GM23338 (cell line): ENCODE measurements around the gene APBA1. TPM values are rescaled to one million over a fixed set of nuclear protein-coding genes. Genes with fewer than 3 reads are reported as not detected.

Source experiments
- ATAC-seq: fragments of 200-7000 bp; cut with Tn5 transposase; 3 replicates; pipeline ENCODE4 v1.9.1; 2020
- DNase-seq: peaks from one replicate; pipeline ENCODE4 v3.0.0-alpha.2; 2015; ENCODE audit warnings: low spot score
- H2AFZ ChIP-seq: fragments of 200-600 bp; sonication (generic); 2 replicates; pipeline ENCODE4 v1.8.0; 2016; ENCODE audit warnings: antibody characterized with exemption, mild to moderate bottlenecking, moderate library complexity
- H3F3A ChIP-seq: fragments of 200-600 bp; sonication (generic); replicated peaks from 2 replicates; pipeline ENCODE4 v1.8.0; 2017; ENCODE audit warnings: antibody characterized with exemption, mixed run types, low read depth
- H3K27ac ChIP-seq: fragments of 200-600 bp; sonication (generic); 2 replicates; pipeline ENCODE4 v1.6.1; 2016; ENCODE audit warnings: low read depth
- H3K27me3 ChIP-seq: fragments of 200-600 bp; sonication (generic); 2 replicates; pipeline ENCODE4 v1.8.0; 2016; ENCODE audit warnings: mild to moderate bottlenecking, mixed run types, moderate library complexity; ENCODE audit not compliant: insufficient read depth
- H3K36me3 ChIP-seq: fragments of 200-600 bp; sonication (generic); 2 replicates; pipeline ENCODE4 v1.8.0; 2016; ENCODE audit warnings: mild to moderate bottlenecking; ENCODE audit not compliant: insufficient read depth
- H3K4me1 ChIP-seq: fragments of 200-600 bp; sonication (generic); 2 replicates; pipeline ENCODE4 v1.8.0; 2016; ENCODE audit warnings: mild to moderate bottlenecking, moderate library complexity; ENCODE audit not compliant: insufficient read depth
- H3K4me2 ChIP-seq: fragments of 200-600 bp; sonication (generic); 2 replicates; pipeline ENCODE4 v1.7.1; 2017; ENCODE audit warnings: mixed run types
- H3K4me3 ChIP-seq: fragments of 200-600 bp; sonication (generic); 2 replicates; pipeline ENCODE4 v1.6.1; 2016; ENCODE audit warnings: mixed run types
- H3K79me2 ChIP-seq: fragments of 200-600 bp; sonication (generic); replicated peaks from 2 replicates; pipeline ENCODE4 v1.8.0; 2017; ENCODE audit warnings: mild to moderate bottlenecking; ENCODE audit not compliant: insufficient read depth
- H3K9me2 ChIP-seq: fragments of 200-600 bp; sonication (generic); 2 replicates; pipeline ENCODE4 v1.8.0; 2017; ENCODE audit not compliant: insufficient read depth
- H4K20me1 ChIP-seq: fragments of 200-600 bp; sonication (generic); replicated peaks from 2 replicates; pipeline ENCODE4 v1.8.0; 2017; ENCODE audit warnings: mild to moderate bottlenecking; ENCODE audit not compliant: insufficient read depth
- H3K27ac Mint-ChIP-seq: 2 replicates; pipeline ENCODE4 v1.8.0; 2020; ENCODE audit warnings: inconsistent platforms, mild to moderate bottlenecking, moderate library complexity, mixed read lengths
- H3K27me3 Mint-ChIP-seq: 3 replicates; pipeline ENCODE4 v1.8.0; 2022; ENCODE audit warnings: low read depth, mild to moderate bottlenecking, moderate library complexity, mixed read lengths, inconsistent platforms; ENCODE audit not compliant: insufficient read depth, poor library complexity
- H3K36me3 Mint-ChIP-seq: 3 replicates; pipeline ENCODE4 v1.8.0; 2021; ENCODE audit warnings: low read depth, mild to moderate bottlenecking, inconsistent platforms, moderate library complexity, mixed read lengths
- H3K4me1 Mint-ChIP-seq: 3 replicates; pipeline ENCODE4 v1.8.0; 2020; ENCODE audit warnings: mild to moderate bottlenecking, inconsistent platforms, mixed read lengths
- H3K4me3 Mint-ChIP-seq: 3 replicates; pipeline ENCODE4 v1.8.0; 2021; ENCODE audit warnings: moderate library complexity, mild to moderate bottlenecking, inconsistent platforms, mixed read lengths
- H3K9me3 Mint-ChIP-seq: 3 replicates; pipeline ENCODE4 v1.8.0; 2020; ENCODE audit warnings: moderate library complexity, mild to moderate bottlenecking, inconsistent platforms, mixed read lengths
- CREB1 ChIP-seq: fragments of 250-450 bp; sonication (Bioruptor Pico); IDR thresholded peaks from 2 replicates; pipeline ENCODE4 v1.5.0; 2020; ENCODE audit warnings: low read depth, mild to moderate bottlenecking, moderate library complexity
- ETS1 ChIP-seq: IDR thresholded peaks from 2 replicates; pipeline ENCODE4 v1.6.1; 2016; ENCODE audit warnings: antibody characterized with exemption
- EZH2 ChIP-seq: fragments of 200-600 bp; sonication (generic); IDR thresholded peaks from one replicate; pipeline ENCODE4 v1.8.0; 2017; ENCODE audit warnings: antibody characterized with exemption, mild to moderate bottlenecking, low read depth; ENCODE audit not compliant: unreplicated experiment
- EZH2phosphoT487 ChIP-seq: fragments of 200-600 bp; sonication (generic); IDR thresholded peaks from one replicate; pipeline ENCODE4 v1.8.1; 2018; ENCODE audit warnings: antibody characterized with exemption; ENCODE audit not compliant: unreplicated experiment
- JUNB ChIP-seq: IDR thresholded peaks from one replicate; pipeline ENCODE4 v1.6.1; 2016; ENCODE audit warnings: antibody characterized with exemption; ENCODE audit not compliant: unreplicated experiment
- NANOG ChIP-seq: IDR thresholded peaks from 2 replicates; pipeline ENCODE4 v1.6.1; 2016; ENCODE audit warnings: antibody characterized with exemption, borderline replicate concordance
- POLR2AphosphoS5 ChIP-seq: IDR thresholded peaks from 2 replicates; pipeline ENCODE4 v1.6.1; 2016; ENCODE audit warnings: antibody characterized with exemption, low read depth
- REST ChIP-seq: IDR thresholded peaks from one replicate; pipeline ENCODE4 v1.6.1; 2018; ENCODE audit warnings: antibody characterized with exemption; ENCODE audit not compliant: unreplicated experiment
- STAT1 ChIP-seq: IDR thresholded peaks from one replicate; pipeline ENCODE4 v1.6.1; 2016; ENCODE audit warnings: antibody characterized with exemption; ENCODE audit not compliant: unreplicated experiment
- ZNF114 ChIP-seq: fragments of 250-450 bp; sonication (Bioruptor Pico); IDR thresholded peaks from 2 replicates; pipeline ENCODE4 v1.5.0; 2020; ENCODE audit warnings: mild to moderate bottlenecking, moderate library complexity
- ZNF331 ChIP-seq: fragments of 250-450 bp; sonication (Bioruptor Pico); IDR thresholded peaks from 2 replicates; pipeline ENCODE4 v1.5.0; 2020; ENCODE audit warnings: low read depth, mild to moderate bottlenecking, moderate library complexity
- ZNF462 ChIP-seq: fragments of 250-450 bp; sonication (Bioruptor Pico); IDR thresholded peaks from 2 replicates; pipeline ENCODE4 v1.5.0; 2020; ENCODE audit warnings: mild to moderate bottlenecking, moderate library complexity
- polyA plus RNA-seq: library from polyadenylated mRNA; unstranded; fragments of >200 nt; fragmentation: Nextera tagmentation; extraction: Ambion mirVana; gene quantifications from 2 replicates; pipeline ENCODE4 v1.2.1, GENCODE V29; 2016
- total RNA-seq: library from RNA; depleted of rRNA; stranded (reverse); fragments of >200 nt; shearing (Covaris generic); gene quantifications from 2 replicates; pipeline ENCODE4 v1.2.3, GENCODE V29; 2014
- TF ChIP-seq, protein P1 (sequence below), 2 experiments: fragments of 200-600 bp in 1 of 2; sonication (generic) in 1 of 2; conservative IDR thresholded peaks; 2 replicates each; pipeline versions ENCODE4 v1.5.1 to v1.6.1; 2016 to 2017; ENCODE audit warnings: antibody characterized with exemption in 2 of 2, low read depth in 2 of 2, mild to moderate bottlenecking in 2 of 2, moderate library complexity in 1 of 2

Gene APBA1
- total and polyA plus RNA-seq, 2 experiments from 2014 or later: 0.26 to 1.0 TPM

- no peak for TF ChIP-seq REST
- no peak for TF ChIP-seq ZNF462
- TF ChIP-seq, protein P1, sequence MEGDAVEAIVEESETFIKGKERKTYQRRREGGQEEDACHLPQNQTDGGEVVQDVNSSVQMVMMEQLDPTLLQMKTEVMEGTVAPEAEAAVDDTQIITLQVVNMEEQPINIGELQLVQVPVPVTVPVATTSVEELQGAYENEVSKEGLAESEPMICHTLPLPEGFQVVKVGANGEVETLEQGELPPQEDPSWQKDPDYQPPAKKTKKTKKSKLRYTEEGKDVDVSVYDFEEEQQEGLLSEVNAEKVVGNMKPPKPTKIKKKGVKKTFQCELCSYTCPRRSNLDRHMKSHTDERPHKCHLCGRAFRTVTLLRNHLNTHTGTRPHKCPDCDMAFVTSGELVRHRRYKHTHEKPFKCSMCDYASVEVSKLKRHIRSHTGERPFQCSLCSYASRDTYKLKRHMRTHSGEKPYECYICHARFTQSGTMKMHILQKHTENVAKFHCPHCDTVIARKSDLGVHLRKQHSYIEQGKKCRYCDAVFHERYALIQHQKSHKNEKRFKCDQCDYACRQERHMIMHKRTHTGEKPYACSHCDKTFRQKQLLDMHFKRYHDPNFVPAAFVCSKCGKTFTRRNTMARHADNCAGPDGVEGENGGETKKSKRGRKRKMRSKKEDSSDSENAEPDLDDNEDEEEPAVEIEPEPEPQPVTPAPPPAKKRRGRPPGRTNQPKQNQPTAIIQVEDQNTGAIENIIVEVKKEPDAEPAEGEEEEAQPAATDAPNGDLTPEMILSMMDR (conservative IDR thresholded peaks at IDR 0.05; ENCODE audit: low read depth in 2 of 2): no peak
- TF ChIP-seq NANOG: no peak
- TF ChIP-seq STAT1: no peak
- no peak for TF ChIP-seq ZNF114 (CRISPR knock-in tag)
- no peak for TF ChIP-seq EZH2
- TF ChIP-seq POLR2AphosphoS5: no peak
- TF ChIP-seq ETS1: no peak
- no peak for TF ChIP-seq ZNF331 (CRISPR knock-in tag)
- TF ChIP-seq EZH2phosphoT487: no peak
- TF ChIP-seq CREB1 (CRISPR knock-in tag): no peak
- TF ChIP-seq JUNB: no peak
These were observed 22.5 kb downstream of the APBA1 start for GRCh38 chr9:69649566-69650250.

More at GRCh38 chr9:69649566-69650250, 22.5 kb downstream of the APBA1 start:
- Histone ChIP-seq H3K4me2 (no peak overlapping the region), H3K27ac (no peak overlapping the region), H3K4me3 (no peak overlapping the region), H3K79me2 (no peaks in the 10 kb centered on the region), H3K36me3 (no peaks in the 10 kb centered on the region), H4K20me1 (no peaks in the 10 kb centered on the region), H3K27me3 (no peaks in the 10 kb centered on the region), H3K4me1 (no peaks in the 10 kb centered on the region), H3F3A (no peaks in the 10 kb centered on the region), H2AFZ (no peak overlapping the region), H3K9me2 (no peaks in the 10 kb centered on the region)
- no peak for ATAC-seq
- H3K4me3 Mint-ChIP-seq: no peak overlapping the region
- H3K27me3 Mint-ChIP-seq: no peaks in the 10 kb centered on the region
- no peak for DNase-seq
- no peaks in the 10 kb centered on the region for H3K36me3 Mint-ChIP-seq
- no peak overlapping the region for H3K27ac Mint-ChIP-seq
- H3K9me3 Mint-ChIP-seq: no peaks in the 10 kb centered on the region
- peaks cover 2% of the 10 kb centered on the region; the same call in 1 of the 3 replicates for H3K4me1 Mint-ChIP-seq
